Measurements from ENCODE around the gene ZNF124.
"Not testable (repeated sequence)": the region's sequence is repeated elsewhere in the genome, so short reads cannot be mapped to it uniquely, and the experiment has no call there.

ZNF124 gene

GRCh38 chr1:247145279-247145678 is 26.5 kb downstream of the ZNF124 start:
- H3K27ac ChIP-seq, result no peak overlapping the region
- TF ChIP-seq CTCF (IDR thresholded peaks at IDR 0.05) (no peak), ZFX (IDR thresholded peaks at IDR 0.05; ENCODE audit: borderline replicate concordance) (no peak)

- not testable (repeated sequence) for H3K27ac ChIP-seq
Observed at GRCh38 chr1:247139557-247139956, 32.3 kb downstream of the ZNF124 start.

- no peak overlapping the region for H3K27ac ChIP-seq
- TF ChIP-seq ZFX (IDR thresholded peaks at IDR 0.05; ENCODE audit: borderline replicate concordance) (no peak), CTCF (IDR thresholded peaks at IDR 0.05) (no peak)
Observed at GRCh38 chr1:247131236-247131635, 40.6 kb downstream of the ZNF124 start.

- not testable (repeated sequence) for H3K27ac ChIP-seq
Observed at GRCh38 chr1:247127519-247128282, 44.1 kb downstream of the ZNF124 start.

- not testable (repeated sequence) for H3K27ac ChIP-seq
Observed at GRCh38 chr1:247126601-247127000, 45.2 kb downstream of the ZNF124 start.

- H3K27ac ChIP-seq, result not testable (repeated sequence)
Observed at GRCh38 chr1:247126166-247126565, 45.7 kb downstream of the ZNF124 start.

- no peak overlapping the region for H3K27ac ChIP-seq
- TF ChIP-seq ZFX (IDR thresholded peaks at IDR 0.05; ENCODE audit: borderline replicate concordance), result no peak
- TF ChIP-seq CTCF (IDR thresholded peaks at IDR 0.05), result no peak
Observed at GRCh38 chr1:247121382-247121781, 50.4 kb downstream of the ZNF124 start.

- not testable (repeated sequence) for H3K27ac ChIP-seq
Observed at GRCh38 chr1:247120408-247120668, 51.5 kb downstream of the ZNF124 start.

- no peak for TF ChIP-seq ZFX (IDR thresholded peaks at IDR 0.05; ENCODE audit: borderline replicate concordance)
- TF ChIP-seq CTCF (IDR thresholded peaks at IDR 0.05), result no peak
- no peak overlapping the region for H3K27ac ChIP-seq
Observed at GRCh38 chr1:247119600-247120407, 52.0 kb downstream of the ZNF124 start.

- TF ChIP-seq ZFX (IDR thresholded peaks at IDR 0.05; ENCODE audit: borderline replicate concordance), result no peak
- peak; percentile 27; the same call in 1 of the 2 replicates for TF ChIP-seq CTCF (IDR thresholded peaks at IDR 0.05)
- no peak overlapping the region for H3K27ac ChIP-seq
Observed at GRCh38 chr1:247118946-247119446, 52.8 kb downstream of the ZNF124 start.
